Neural cell (in vitro differentiated cells): ENCODE measurements around the gene ADCY2. TPM values are rescaled to one million over a fixed set of nuclear protein-coding genes. Genes with fewer than 3 reads are reported as not detected.

ENCODE experiments used
- H2AFZ ChIP-seq: fragments of 200-600, 300-800 bp; sonication (generic), shearing (Covaris generic); 2 replicates; pipeline ENCODE4 v1.6.0; 2014; ENCODE audit warnings: low read depth, mild to moderate bottlenecking, antibody characterized with exemption, low read length, moderate library complexity
- H3F3A ChIP-seq: fragments of 200-600 bp; shearing (Covaris generic); 2 replicates; pipeline ENCODE4 v1.6.1; 2016; ENCODE audit warnings: mild to moderate bottlenecking, moderate library complexity, mixed read lengths, antibody characterized with exemption, low read length; ENCODE audit not compliant: insufficient read depth, poor library complexity, severe bottlenecking
- H3K27ac ChIP-seq: fragments of 200-600, 300-800 bp; sonication (generic), shearing (Covaris generic); 2 replicates; pipeline ENCODE4 v1.5.1; 2014; ENCODE audit warnings: mild to moderate bottlenecking, low read length, moderate library complexity
- H3K27me3 ChIP-seq: fragments of 300-800, 200-600 bp; sonication (generic), shearing (Covaris generic); 2 replicates; pipeline ENCODE4 v1.6.0; 2014; ENCODE audit warnings: mild to moderate bottlenecking, low read depth, low read length, moderate library complexity; ENCODE audit not compliant: insufficient read depth
- H3K36me3 ChIP-seq: fragments of 300-800, 200-600 bp; sonication (generic), shearing (Covaris generic); 2 replicates; pipeline ENCODE4 v1.5.1; 2014; ENCODE audit warnings: mild to moderate bottlenecking, antibody characterized with exemption, low read length, moderate library complexity; ENCODE audit not compliant: insufficient read depth
- H3K4me2 ChIP-seq: fragments of 300-800, 200-600 bp; sonication (generic), shearing (Covaris generic); 2 replicates; pipeline ENCODE4 v1.6.0; 2014; ENCODE audit warnings: mild to moderate bottlenecking, low read length
- H3K4me3 ChIP-seq: fragments of 300-800, 200-600 bp; sonication (generic), shearing (Covaris generic); 2 replicates; pipeline ENCODE4 v1.5.1; 2014; ENCODE audit warnings: mild to moderate bottlenecking, low read length, moderate library complexity
- H3K79me2 ChIP-seq: fragments of 200-600 bp; shearing (Covaris generic); replicated peaks from 2 replicates; pipeline ENCODE4 v1.6.0; 2014; ENCODE audit warnings: mild to moderate bottlenecking, low read length, moderate library complexity; ENCODE audit not compliant: insufficient read depth
- H3K9ac ChIP-seq: fragments of 300-800, 200-600 bp; sonication (generic), shearing (Covaris generic); 2 replicates; pipeline ENCODE4 v1.6.1; 2016; ENCODE audit warnings: mild to moderate bottlenecking, low read length, mixed read lengths
- H3K9me2 ChIP-seq: fragments of 200-600 bp; shearing (Covaris generic); 2 replicates; pipeline ENCODE4 v1.6.1; 2016; ENCODE audit warnings: mild to moderate bottlenecking, low read length, mixed read lengths; ENCODE audit not compliant: insufficient read depth
- H3K9me3 ChIP-seq: fragments of 200-600, 300-800 bp; sonication (generic), shearing (Covaris generic); 2 replicates; pipeline ENCODE4 v1.6.1; 2016; ENCODE audit warnings: mild to moderate bottlenecking, mixed run types, low read length, moderate library complexity, mixed read lengths
- H4K20me1 ChIP-seq: fragments of 200-600 bp; shearing (Covaris generic); 2 replicates; pipeline ENCODE4 v1.6.1; 2016; ENCODE audit warnings: mild to moderate bottlenecking, mixed run types; ENCODE audit not compliant: insufficient read depth
- EP300 ChIP-seq: fragments of 450-650 bp; conservative IDR thresholded peaks from 2 replicates; pipeline ENCODE4 v1.6.1; 2014; ENCODE audit warnings: antibody characterized with exemption, mild to moderate bottlenecking, moderate library complexity; ENCODE audit not compliant: poor library complexity, severe bottlenecking
- EZH2 ChIP-seq: fragments of 200-600, 300-800 bp; shearing (Covaris generic), sonication (generic); IDR thresholded peaks from 2 replicates; pipeline ENCODE4 v1.6.1; 2014; ENCODE audit warnings: antibody characterized with exemption, low read length, borderline replicate concordance, mild to moderate bottlenecking; ENCODE audit not compliant: insufficient read depth, poor library complexity, severe bottlenecking
- MXI1 ChIP-seq: fragments of 450-650 bp; conservative IDR thresholded peaks from 2 replicates; pipeline ENCODE4 v1.6.1; 2014; ENCODE audit warnings: antibody characterized with exemption, mild to moderate bottlenecking; ENCODE audit not compliant: poor library complexity, severe bottlenecking
- POLR2AphosphoS5 ChIP-seq: IDR thresholded peaks from 2 replicates; pipeline ENCODE4 v1.6.1; 2012
- RAD21 ChIP-seq: fragments of 450-650 bp; conservative IDR thresholded peaks from 2 replicates; pipeline ENCODE4 v1.6.1; 2014; ENCODE audit warnings: antibody characterized with exemption, mild to moderate bottlenecking, moderate library complexity
- SMC3 ChIP-seq: fragments of 450-650 bp; conservative IDR thresholded peaks from 2 replicates; pipeline ENCODE4 v1.6.1; 2014; ENCODE audit warnings: antibody characterized with exemption, mild to moderate bottlenecking, moderate library complexity; ENCODE audit not compliant: poor library complexity
- TAF1 ChIP-seq: IDR thresholded peaks from 2 replicates; pipeline ENCODE4 v1.6.1; 2012; ENCODE audit warnings: low read depth
- polyA plus RNA-seq: library from polyadenylated mRNA; depleted of rRNA; stranded (reverse); fragments of >200 nt; gene quantifications from 2 replicates; pipeline ENCODE4 v1.2.3, GENCODE V29; 2014
- TF ChIP-seq, protein P1 (sequence below): fragments of 450-650 bp; IDR thresholded peaks from 2 replicates; pipeline ENCODE4 v1.5.1; 2014; ENCODE audit warnings: antibody characterized with exemption, mild to moderate bottlenecking, moderate library complexity; ENCODE audit not compliant: poor library complexity, severe bottlenecking
- TF ChIP-seq, protein P2 (sequence below): IDR thresholded peaks from 2 replicates; pipeline ENCODE4 v1.6.1; 2012; ENCODE audit warnings: borderline replicate concordance

Gene ADCY2
- polyA plus RNA-seq, 1 donor from 2014 or later: 1.9 TPM

DNA sequence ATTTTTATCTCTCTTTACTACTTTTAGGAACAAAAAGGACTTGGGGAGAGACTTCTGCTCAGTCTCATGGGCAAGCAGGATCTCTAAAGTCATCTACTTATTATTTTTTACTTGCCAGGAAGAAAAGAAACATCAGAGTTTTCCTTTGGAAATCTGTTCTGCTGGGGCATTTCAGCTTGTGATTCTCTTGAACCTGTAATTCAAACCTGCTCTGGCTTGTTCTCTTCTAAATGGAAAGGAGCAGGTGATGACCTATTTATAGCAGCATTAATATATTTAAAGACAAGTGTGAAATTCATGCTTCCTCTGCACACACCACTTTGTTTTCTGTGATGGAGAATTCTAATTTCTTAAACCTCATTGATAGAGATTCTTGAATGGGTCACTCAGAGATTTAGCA, 2.0 kb downstream of the ADCY2 start:
- Histone ChIP-seq H3K4me3 (no peak overlapping the region), H3K79me2 (no peaks in the 10 kb centered on the region), H3K27ac (no peak overlapping the region), H3K27me3 (peaks cover 44% of the 10 kb centered on the region), H2AFZ (no peak overlapping the region), H3F3A (no peaks in the 10 kb centered on the region), H3K9me3 (no peaks in the 10 kb centered on the region), H3K9me2 (no peaks in the 10 kb centered on the region), H3K9ac (no peak overlapping the region), H3K36me3 (no peaks in the 10 kb centered on the region), H4K20me1 (no peaks in the 10 kb centered on the region), H3K4me2 (no peak overlapping the region)
- no peak for TF ChIP-seq TAF1

DNA sequence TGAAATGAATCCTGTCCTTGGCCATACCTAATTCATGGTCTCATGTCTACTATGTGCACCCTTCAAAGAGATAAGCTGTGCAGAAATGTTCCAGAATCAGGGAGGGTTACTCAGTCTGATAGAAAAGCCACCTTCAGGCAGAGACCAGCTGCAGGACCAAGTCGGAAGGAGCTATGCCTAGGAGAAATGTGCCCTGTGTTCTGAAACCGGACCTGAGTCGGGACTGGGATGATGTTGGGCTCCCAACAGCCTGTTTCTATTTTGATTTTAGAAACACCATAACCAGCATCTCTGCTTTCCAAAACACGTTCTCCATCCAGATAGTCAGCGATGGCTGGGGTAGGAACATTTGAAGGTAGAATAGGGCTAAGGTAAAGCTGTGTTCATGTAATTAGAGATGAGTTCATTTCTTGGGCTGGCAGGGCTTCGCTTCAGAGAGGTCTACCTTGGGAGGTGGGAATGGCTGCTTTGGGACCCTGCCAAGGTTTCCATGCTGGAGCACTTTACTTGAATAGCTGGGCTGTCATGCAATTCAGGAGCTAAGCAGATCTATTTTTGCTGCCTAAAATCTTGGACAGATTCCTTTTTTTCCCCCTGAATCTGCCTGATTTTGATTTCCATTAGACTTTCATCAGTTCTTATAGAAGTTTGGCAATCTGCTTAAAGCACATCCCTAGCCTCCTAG, 2.8 kb downstream of the ADCY2 start:
- H3K27me3 ChIP-seq: peaks cover 44% of the 10 kb centered on the region
- no peaks in the 10 kb centered on the region for H3F3A ChIP-seq
- no peak overlapping the region for H3K27ac ChIP-seq
- no peaks in the 10 kb centered on the region for H3K9me2 ChIP-seq
- H3K36me3 ChIP-seq: no peaks in the 10 kb centered on the region
- H3K4me2 ChIP-seq: no peak overlapping the region
- H3K4me3 ChIP-seq: no peak overlapping the region
- TF ChIP-seq, protein P1, sequence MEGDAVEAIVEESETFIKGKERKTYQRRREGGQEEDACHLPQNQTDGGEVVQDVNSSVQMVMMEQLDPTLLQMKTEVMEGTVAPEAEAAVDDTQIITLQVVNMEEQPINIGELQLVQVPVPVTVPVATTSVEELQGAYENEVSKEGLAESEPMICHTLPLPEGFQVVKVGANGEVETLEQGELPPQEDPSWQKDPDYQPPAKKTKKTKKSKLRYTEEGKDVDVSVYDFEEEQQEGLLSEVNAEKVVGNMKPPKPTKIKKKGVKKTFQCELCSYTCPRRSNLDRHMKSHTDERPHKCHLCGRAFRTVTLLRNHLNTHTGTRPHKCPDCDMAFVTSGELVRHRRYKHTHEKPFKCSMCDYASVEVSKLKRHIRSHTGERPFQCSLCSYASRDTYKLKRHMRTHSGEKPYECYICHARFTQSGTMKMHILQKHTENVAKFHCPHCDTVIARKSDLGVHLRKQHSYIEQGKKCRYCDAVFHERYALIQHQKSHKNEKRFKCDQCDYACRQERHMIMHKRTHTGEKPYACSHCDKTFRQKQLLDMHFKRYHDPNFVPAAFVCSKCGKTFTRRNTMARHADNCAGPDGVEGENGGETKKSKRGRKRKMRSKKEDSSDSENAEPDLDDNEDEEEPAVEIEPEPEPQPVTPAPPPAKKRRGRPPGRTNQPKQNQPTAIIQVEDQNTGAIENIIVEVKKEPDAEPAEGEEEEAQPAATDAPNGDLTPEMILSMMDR: no peak
- TF ChIP-seq POLR2AphosphoS5: no peak
- no peak for TF ChIP-seq RAD21
- no peak for TF ChIP-seq MXI1
- TF ChIP-seq, protein P2, sequence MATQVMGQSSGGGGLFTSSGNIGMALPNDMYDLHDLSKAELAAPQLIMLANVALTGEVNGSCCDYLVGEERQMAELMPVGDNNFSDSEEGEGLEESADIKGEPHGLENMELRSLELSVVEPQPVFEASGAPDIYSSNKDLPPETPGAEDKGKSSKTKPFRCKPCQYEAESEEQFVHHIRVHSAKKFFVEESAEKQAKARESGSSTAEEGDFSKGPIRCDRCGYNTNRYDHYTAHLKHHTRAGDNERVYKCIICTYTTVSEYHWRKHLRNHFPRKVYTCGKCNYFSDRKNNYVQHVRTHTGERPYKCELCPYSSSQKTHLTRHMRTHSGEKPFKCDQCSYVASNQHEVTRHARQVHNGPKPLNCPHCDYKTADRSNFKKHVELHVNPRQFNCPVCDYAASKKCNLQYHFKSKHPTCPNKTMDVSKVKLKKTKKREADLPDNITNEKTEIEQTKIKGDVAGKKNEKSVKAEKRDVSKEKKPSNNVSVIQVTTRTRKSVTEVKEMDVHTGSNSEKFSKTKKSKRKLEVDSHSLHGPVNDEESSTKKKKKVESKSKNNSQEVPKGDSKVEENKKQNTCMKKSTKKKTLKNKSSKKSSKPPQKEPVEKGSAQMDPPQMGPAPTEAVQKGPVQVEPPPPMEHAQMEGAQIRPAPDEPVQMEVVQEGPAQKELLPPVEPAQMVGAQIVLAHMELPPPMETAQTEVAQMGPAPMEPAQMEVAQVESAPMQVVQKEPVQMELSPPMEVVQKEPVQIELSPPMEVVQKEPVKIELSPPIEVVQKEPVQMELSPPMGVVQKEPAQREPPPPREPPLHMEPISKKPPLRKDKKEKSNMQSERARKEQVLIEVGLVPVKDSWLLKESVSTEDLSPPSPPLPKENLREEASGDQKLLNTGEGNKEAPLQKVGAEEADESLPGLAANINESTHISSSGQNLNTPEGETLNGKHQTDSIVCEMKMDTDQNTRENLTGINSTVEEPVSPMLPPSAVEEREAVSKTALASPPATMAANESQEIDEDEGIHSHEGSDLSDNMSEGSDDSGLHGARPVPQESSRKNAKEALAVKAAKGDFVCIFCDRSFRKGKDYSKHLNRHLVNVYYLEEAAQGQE: no peak
- no peak for TF ChIP-seq TAF1
- TF ChIP-seq EP300: no peak
- TF ChIP-seq SMC3: no peak
- no peak for TF ChIP-seq EZH2
- no peaks in the 10 kb centered on the region for H3K79me2 ChIP-seq
- no peaks in the 10 kb centered on the region for H3K9me3 ChIP-seq
- H3K9ac ChIP-seq: no peak overlapping the region
- H4K20me1 ChIP-seq: no peaks in the 10 kb centered on the region
- H2AFZ ChIP-seq: no peak overlapping the region

DNA sequence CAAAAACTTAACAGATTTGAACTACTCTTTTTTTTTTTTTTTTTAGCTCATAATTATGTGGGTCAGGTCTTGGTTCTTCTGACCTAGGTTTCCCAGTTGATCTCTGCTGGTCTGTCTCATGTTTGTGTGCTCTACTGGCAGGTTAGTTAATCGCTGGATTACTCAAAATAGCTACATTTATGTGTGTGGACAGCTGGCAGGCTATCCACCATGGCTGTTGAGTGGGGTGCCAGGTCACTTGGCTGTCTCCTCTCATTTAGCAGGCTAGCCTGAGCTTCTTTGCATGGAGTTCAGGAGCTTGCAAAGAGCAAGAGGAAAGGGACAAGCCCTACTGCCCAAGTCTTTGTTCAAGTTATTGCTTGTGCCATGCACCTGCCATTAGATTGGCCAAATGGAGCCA, 9.3 kb downstream of the ADCY2 start:
- Histone ChIP-seq H3K4me2 (no peak overlapping the region), H3K36me3 (no peaks in the 10 kb centered on the region), H3F3A (no peaks in the 10 kb centered on the region), H3K9ac (no peak overlapping the region), H3K9me3 (no peaks in the 10 kb centered on the region), H3K9me2 (no peaks in the 10 kb centered on the region), H3K27ac (no peak overlapping the region), H3K79me2 (no peaks in the 10 kb centered on the region), H4K20me1 (no peaks in the 10 kb centered on the region), H2AFZ (no peak overlapping the region), H3K27me3 (no peaks in the 10 kb centered on the region), H3K4me3 (no peak overlapping the region)
- TF ChIP-seq, protein P2: no peak
- TF ChIP-seq RAD21: no peak
- no peak for TF ChIP-seq TAF1
- no peak for TF ChIP-seq POLR2AphosphoS5
- no peak for TF ChIP-seq EP300
- TF ChIP-seq EZH2: no peak
- TF ChIP-seq SMC3: no peak
- TF ChIP-seq, protein P1: no peak
- TF ChIP-seq MXI1: no peak
